PC-9 (cell line): ENCODE results near the gene ZKSCAN4. TPM values are rescaled to one million over a fixed set of nuclear protein-coding genes. Genes with fewer than 3 reads are reported as not detected.

Experiments
- BruUV-seq: library from RNA; stranded (reverse); fragments of 400-500 nt; replicated peaks from 2 replicates; lab custom pipeline; 2021; lab: Mats Ljungman, UMichigan
- CTCF ChIA-PET: fragments of 300-600 bp; sonication (Branson Sonifier 250); formaldehyde crosslinking; loops from one replicate; lab custom pipeline; 2022; ENCODE audit warnings: antibody characterized with exemption; lab: Charles Lee
- POLR2A ChIA-PET: fragments of 300-600 bp; sonication (Branson Sonifier 250); formaldehyde crosslinking; loops from one replicate; lab custom pipeline; 2022; ENCODE audit warnings: antibody characterized with exemption; ENCODE audit not compliant: unreplicated experiment; lab: Charles Lee
- DNase-seq, 2 experiments: peaks; one replicate each; pipeline versions ENCODE4 v3.0.0 to v3.0.0-alpha.2; 2015 to 2022; ENCODE audit warnings: mixed read lengths in 1 of 2
- H2AFZ ChIP-seq: fragments of 200-600 bp; sonication (generic); 2 replicates; pipeline ENCODE4 v1.8.1; 2017; ENCODE audit warnings: antibody characterized with exemption
- H3F3A ChIP-seq: fragments of 200-600 bp; sonication (generic); 2 replicates; pipeline ENCODE4 v1.8.1; 2017; ENCODE audit warnings: antibody characterized with exemption, mild to moderate bottlenecking, low read depth; ENCODE audit not compliant: insufficient read depth
- H3K27ac ChIP-seq: fragments of 200-600 bp; sonication (generic); 2 replicates; pipeline ENCODE4 v1.6.1; 2016; ENCODE audit warnings: mixed run types
- H3K27me3 ChIP-seq: fragments of 200-600 bp; sonication (generic); 2 replicates; pipeline ENCODE4 v1.6.1; 2016; ENCODE audit warnings: low read depth, mixed run types; ENCODE audit not compliant: insufficient read depth
- H3K36me3 ChIP-seq: fragments of 200-600 bp; sonication (generic); 2 replicates; pipeline ENCODE4 v1.6.1; 2016; ENCODE audit warnings: low read depth, mixed run types
- H3K4me1 ChIP-seq: fragments of 200-600 bp; sonication (generic); replicated peaks from 2 replicates; pipeline ENCODE4 v1.6.1; 2016; ENCODE audit warnings: mixed run types; ENCODE audit not compliant: insufficient read depth
- H3K4me2 ChIP-seq: fragments of 200-600 bp; sonication (generic); 2 replicates; pipeline ENCODE4 v1.6.1; 2017; ENCODE audit warnings: mixed run types
- H3K4me3 ChIP-seq: fragments of 200-600 bp; sonication (generic); 2 replicates; pipeline ENCODE4 v1.6.1; 2016; ENCODE audit warnings: mixed run types
- H3K79me2 ChIP-seq: fragments of 200-600 bp; sonication (generic); 2 replicates; pipeline ENCODE4 v1.6.1; 2017; ENCODE audit warnings: low read depth, mixed run types
- H3K9me2 ChIP-seq: fragments of 200-600 bp; sonication (generic); 2 replicates; pipeline ENCODE4 v1.8.1; 2017; ENCODE audit warnings: mild to moderate bottlenecking; ENCODE audit not compliant: insufficient read depth
- H3K9me3 ChIP-seq: fragments of 200-600 bp; sonication (generic); 2 replicates; pipeline ENCODE4 v1.8.1; 2016; ENCODE audit warnings: low read depth; ENCODE audit not compliant: insufficient read depth
- H4K20me1 ChIP-seq: fragments of 200-600 bp; sonication (generic); 2 replicates; pipeline ENCODE4 v1.8.1; 2017; ENCODE audit not compliant: insufficient read depth
- EZH2 ChIP-seq: fragments of 200-600 bp; sonication (generic); IDR thresholded peaks from 2 replicates; pipeline ENCODE4 v1.8.0; 2017; ENCODE audit warnings: antibody characterized with exemption, low read depth
- intact Hi-C: fragments of 100-400 bp; cut with micrococcal nuclease; formaldehyde crosslinking; loops from one replicate; pipeline ENCODE4 v1.10.0; 2022; ENCODE audit not compliant: unreplicated experiment
- total RNA-seq: library from RNA; stranded (reverse); gene quantifications from 2 replicates; pipeline ENCODE4 v1.2.3, GENCODE V29; 2021
- TF ChIP-seq, protein P1 (sequence below): fragments of 200-600 bp; sonication (generic); conservative IDR thresholded peaks from 2 replicates; pipeline ENCODE4 v1.6.1; 2017; ENCODE audit warnings: mixed run types, antibody characterized with exemption, mild to moderate bottlenecking, moderate library complexity

The ZKSCAN4 gene
- total RNA-seq, 1 experiment from 2014 or later, result 6.7 TPM

DNA sequence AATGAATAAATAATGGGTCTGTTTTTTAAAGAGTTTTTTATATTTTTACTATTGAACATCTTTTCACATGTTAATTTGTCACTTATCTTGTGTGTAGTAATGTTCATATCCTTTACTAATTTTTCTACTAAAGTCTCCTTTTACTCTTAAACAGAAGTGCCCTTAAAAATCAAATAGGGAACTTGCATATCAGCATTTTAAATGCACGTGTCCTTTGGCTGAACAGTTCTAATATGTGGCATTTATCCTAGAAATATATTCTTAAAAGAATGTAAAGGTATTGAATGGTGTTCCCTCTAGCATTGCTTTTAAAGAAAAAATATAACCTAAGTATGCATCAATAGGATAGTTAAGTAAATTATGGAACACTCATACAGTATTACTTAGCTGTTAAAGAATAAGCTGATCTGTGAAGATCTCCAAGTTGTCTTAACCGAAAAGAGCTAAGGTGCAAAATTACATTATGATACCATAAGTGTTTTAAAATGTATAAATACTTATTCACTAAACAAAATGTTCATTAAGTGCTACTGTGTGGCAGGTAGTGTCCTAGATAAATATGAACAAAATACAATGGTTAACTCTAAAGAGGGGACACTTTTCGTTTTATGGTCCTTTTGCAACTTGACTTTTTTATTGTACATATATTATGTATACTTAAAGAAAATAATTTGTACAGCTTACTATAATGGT is 28.7 kb upstream of the ZKSCAN4 start:
- Histone ChIP-seq H3K36me3 (no peaks in the 10 kb centered on the region; the same call in 1 of the 2 replicates), H3F3A (no peaks in the 10 kb centered on the region), H2AFZ (peak overlapping the region; percentile 98; the same call in 1 of the 2 replicates), H3K27me3 (no peaks in the 10 kb centered on the region), H3K4me2 (peak overlapping the region; percentile 90), H3K79me2 (no peaks in the 10 kb centered on the region), H3K4me3 (peak overlapping the region; percentile 82), H3K4me1 (peaks cover 11% of the 10 kb centered on the region; the same call in 1 of the 2 replicates), H3K27ac (no peak overlapping the region), H3K9me2 (no peaks in the 10 kb centered on the region), H3K9me3 (no peaks in the 10 kb centered on the region), H4K20me1 (no peaks in the 10 kb centered on the region)
- intact Hi-C loops, result no loop called here
- ChIA-PET POLR2A (interaction anchor here (0.5 to 1.2 kb wide), 4 partner anchors 12 to 1781 kb away, joined by 3 to 10 read pairs (median 3); partner anchors contain the start of gene BTN1A1), CTCF (no interaction called here)
- BruUV-seq, result no TSS peak
- DNase-seq, result no peak
- TF ChIP-seq, protein P1, sequence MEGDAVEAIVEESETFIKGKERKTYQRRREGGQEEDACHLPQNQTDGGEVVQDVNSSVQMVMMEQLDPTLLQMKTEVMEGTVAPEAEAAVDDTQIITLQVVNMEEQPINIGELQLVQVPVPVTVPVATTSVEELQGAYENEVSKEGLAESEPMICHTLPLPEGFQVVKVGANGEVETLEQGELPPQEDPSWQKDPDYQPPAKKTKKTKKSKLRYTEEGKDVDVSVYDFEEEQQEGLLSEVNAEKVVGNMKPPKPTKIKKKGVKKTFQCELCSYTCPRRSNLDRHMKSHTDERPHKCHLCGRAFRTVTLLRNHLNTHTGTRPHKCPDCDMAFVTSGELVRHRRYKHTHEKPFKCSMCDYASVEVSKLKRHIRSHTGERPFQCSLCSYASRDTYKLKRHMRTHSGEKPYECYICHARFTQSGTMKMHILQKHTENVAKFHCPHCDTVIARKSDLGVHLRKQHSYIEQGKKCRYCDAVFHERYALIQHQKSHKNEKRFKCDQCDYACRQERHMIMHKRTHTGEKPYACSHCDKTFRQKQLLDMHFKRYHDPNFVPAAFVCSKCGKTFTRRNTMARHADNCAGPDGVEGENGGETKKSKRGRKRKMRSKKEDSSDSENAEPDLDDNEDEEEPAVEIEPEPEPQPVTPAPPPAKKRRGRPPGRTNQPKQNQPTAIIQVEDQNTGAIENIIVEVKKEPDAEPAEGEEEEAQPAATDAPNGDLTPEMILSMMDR, result no peak
- TF ChIP-seq EZH2, result no peak

DNA sequence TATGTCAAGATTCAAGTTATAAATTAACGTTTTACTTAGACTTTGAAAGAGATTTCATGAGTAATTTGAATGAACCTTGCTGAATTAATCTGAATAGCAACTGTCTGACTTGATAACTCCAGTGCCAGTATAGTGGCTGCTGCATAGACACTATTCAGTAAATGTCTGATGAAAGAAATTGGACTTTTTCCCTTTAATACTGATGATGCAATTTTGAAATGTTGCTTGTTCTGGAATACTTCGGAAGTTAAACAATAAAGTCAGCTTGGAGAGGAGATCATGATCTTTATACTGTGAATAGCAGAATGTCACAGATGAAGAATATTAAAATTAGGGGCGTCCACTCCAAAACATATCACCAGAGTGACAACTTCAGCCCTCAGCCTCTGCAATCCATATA is 25.7 kb upstream of the ZKSCAN4 start:
- ChIA-PET CTCF (no interaction called here), POLR2A (no interaction called here)
- H4K20me1 ChIP-seq, result no peaks in the 10 kb centered on the region
- no peaks in the 10 kb centered on the region for H3K27me3 ChIP-seq
- H3K27ac ChIP-seq, result no peak overlapping the region
- no peak overlapping the region for H2AFZ ChIP-seq
- H3K36me3 ChIP-seq, result peaks cover 3% of the 10 kb centered on the region; the same call in 1 of the 2 replicates
- no peak overlapping the region for H3K4me3 ChIP-seq
- BruUV-seq, result no TSS peak
- TF ChIP-seq, protein P1, result no peak
- intact Hi-C loops, result no loop called here
- H3F3A ChIP-seq, result no peaks in the 10 kb centered on the region
- no peaks in the 10 kb centered on the region for H3K79me2 ChIP-seq
- H3K4me1 ChIP-seq, result peaks cover 11% of the 10 kb centered on the region; the same call in 1 of the 2 replicates
- no peaks in the 10 kb centered on the region for H3K9me2 ChIP-seq
- no peaks in the 10 kb centered on the region for H3K9me3 ChIP-seq
- no peak for DNase-seq
- no peak overlapping the region for H3K4me2 ChIP-seq

DNA sequence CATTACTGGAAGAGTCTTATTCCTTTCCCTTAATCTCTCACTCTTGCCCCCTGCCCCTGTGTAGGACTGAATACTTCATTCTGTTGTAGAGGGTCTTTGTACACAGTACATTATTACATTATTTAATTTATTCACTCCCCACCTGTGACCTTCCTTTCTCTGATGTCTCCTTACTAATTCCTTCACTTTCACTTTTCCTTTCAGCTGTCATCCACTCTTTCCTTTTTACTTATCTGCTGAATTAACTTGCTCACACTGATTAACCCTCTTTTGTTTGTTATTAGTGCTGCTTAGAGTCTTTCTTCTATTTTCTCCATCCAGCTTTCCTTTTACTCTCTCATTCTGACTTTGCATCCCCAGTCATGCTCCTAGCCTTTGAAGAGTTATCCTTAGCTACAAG is 22.8 kb upstream of the ZKSCAN4 start:
- H3K4me3 ChIP-seq, result no peak overlapping the region
- H3K9me2 ChIP-seq, result no peaks in the 10 kb centered on the region
- H3K27me3 ChIP-seq, result no peaks in the 10 kb centered on the region
- TF ChIP-seq EZH2, result no peak
- TF ChIP-seq, protein P1, result no peak
- POLR2A ChIA-PET, result no interaction called here
- no peak for DNase-seq
- H3K79me2 ChIP-seq, result 0 out of 2 replicates have a peak, but pooled peaks cover 4% of the 10 kb centered on the region
- BruUV-seq, result no TSS peak
- H3K27ac ChIP-seq, result no peak overlapping the region
- no peak overlapping the region for H2AFZ ChIP-seq
- H3F3A ChIP-seq, result no peaks in the 10 kb centered on the region
- CTCF ChIA-PET, result no interaction called here
- peaks cover 5% of the 10 kb centered on the region; the same call in 1 of the 2 replicates for H3K36me3 ChIP-seq
- no peak overlapping the region for H3K4me2 ChIP-seq
- H4K20me1 ChIP-seq, result no peaks in the 10 kb centered on the region
- no peaks in the 10 kb centered on the region for H3K9me3 ChIP-seq
- no peaks in the 10 kb centered on the region for H3K4me1 ChIP-seq
- intact Hi-C loops, result no loop called here
